GM19023 (cell line): Measurements from ENCODE around the gene FYTTD1.

Source experiments
- ATAC-seq: cut with Tn5 transposase; IDR thresholded peaks from one replicate; pipeline ENCODE4 v1.9.1; 2021; ENCODE audit warnings: mild to moderate bottlenecking, moderate library complexity; ENCODE audit not compliant: unreplicated experiment

FYTTD1 gene

DNA sequence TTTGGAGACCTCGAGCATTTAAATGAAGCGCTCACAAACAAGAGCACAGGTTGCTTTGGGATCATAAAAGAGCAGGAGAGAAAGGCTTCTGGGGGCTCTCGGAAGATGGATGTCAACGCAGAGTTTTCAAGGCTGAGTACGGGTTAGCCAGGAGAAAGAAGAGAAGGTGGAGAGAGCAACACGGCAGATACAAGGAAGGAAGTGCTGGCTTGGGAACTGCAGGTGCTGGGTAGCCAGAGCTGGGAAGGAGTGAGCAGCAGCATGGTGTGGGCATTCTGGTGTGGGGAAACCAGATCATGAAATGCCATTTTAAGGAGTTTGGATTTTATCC is 12.4 kb upstream of the FYTTD1 start:
- ATAC-seq, result no peak

DNA sequence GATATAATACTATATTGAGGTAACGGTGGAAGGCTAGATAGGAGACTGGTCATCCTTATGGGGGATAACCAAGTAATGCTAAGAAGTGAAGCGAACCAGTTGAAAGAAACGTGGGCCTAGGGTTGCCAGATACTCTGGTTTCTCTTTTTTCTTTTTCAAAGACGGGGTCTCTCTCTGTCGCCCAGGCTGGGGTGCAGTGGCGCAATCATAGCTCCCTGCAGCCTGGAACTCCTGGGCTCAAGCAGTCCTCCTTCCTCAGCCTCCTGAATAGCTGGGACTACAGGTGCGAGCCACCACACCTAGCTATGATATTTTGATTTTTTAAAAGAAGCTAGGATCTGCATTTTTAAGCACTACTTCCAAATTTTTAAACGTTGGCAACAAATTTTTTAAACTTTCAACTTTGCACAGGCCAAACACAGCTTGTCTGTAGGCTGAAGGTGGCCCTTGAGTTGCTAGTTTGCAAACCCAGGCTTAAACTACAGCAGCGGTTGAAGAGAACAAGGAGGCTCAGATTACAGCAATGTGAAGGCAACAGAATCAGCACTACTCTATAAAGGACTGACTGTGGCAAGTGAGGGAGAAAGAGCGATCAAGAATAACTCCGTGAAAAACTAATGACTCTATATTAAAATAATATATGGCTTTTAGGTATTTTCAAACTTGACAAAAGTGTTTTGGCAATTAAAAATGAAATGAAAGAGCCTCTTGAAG is 11.8 kb upstream of the FYTTD1 start:
- no peak for ATAC-seq

DNA sequence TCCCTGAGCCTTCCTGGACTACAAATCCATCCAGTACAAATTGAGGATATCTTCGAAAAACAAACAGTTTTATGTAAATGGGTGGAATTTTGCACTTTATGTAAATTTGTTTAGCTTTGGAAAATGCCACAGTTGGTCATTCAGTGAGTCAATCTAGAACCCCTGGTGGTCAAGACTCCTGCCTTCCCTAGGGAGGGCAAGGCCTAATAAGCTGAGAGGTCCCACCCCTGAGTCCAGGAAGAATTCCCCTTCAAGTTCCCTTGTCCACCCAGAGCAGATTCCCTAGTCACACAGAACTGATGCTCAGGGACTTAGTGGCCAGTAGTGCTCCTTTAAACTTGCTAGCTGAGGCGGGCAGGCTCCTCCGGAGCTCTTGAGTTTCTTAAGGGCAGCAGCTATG is 6.9 kb upstream of the FYTTD1 start:
- no peak for ATAC-seq

DNA sequence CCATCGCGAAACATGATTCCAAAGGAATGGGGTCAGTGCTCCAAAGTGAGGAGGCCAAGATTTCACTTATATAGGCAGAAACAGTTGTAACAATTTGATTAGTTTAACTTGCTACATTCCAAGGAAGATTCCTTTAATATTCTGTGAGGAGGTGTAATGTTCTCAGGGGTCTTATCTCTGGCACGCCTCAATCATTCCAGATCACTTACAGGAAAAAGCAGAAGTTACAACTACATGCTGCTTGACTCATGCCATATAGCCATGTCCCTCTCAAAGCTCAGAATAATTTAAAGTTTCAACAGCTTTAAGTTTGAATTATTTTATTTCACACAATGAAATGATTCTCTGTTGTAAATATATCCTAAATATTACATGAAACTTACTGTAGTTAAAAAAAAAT is 3.5 kb upstream of the FYTTD1 start:
- no peak for ATAC-seq

GRCh38 chr3:197746801-197747237 is 2.9 kb upstream of the FYTTD1 start:
- ATAC-seq, result no peak

GRCh38 chr3:197748597-197749314 is 927 bp upstream of the FYTTD1 start:
- ATAC-seq, result no peak

DNA sequence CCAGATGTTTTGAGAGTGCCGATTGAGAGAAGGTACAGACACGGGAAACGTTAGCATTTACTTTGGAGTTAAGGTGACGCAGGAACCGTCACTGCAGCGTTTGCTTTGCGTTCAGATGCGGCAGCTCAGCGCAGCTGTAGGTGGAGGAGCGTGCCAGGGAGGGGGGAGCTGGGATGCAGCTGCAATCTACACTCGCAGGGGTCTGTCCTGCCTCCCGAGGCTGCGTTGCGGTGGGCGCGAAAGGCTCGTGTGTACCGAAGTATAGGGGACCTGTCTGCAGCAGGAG is 425 bp upstream of the FYTTD1 start:
- ATAC-seq, result peak; percentile 44

- ATAC-seq, result peak; percentile 39
Measured at GRCh38 chr3:197750396-197750831, 731 bp downstream of the FYTTD1 start.

DNA sequence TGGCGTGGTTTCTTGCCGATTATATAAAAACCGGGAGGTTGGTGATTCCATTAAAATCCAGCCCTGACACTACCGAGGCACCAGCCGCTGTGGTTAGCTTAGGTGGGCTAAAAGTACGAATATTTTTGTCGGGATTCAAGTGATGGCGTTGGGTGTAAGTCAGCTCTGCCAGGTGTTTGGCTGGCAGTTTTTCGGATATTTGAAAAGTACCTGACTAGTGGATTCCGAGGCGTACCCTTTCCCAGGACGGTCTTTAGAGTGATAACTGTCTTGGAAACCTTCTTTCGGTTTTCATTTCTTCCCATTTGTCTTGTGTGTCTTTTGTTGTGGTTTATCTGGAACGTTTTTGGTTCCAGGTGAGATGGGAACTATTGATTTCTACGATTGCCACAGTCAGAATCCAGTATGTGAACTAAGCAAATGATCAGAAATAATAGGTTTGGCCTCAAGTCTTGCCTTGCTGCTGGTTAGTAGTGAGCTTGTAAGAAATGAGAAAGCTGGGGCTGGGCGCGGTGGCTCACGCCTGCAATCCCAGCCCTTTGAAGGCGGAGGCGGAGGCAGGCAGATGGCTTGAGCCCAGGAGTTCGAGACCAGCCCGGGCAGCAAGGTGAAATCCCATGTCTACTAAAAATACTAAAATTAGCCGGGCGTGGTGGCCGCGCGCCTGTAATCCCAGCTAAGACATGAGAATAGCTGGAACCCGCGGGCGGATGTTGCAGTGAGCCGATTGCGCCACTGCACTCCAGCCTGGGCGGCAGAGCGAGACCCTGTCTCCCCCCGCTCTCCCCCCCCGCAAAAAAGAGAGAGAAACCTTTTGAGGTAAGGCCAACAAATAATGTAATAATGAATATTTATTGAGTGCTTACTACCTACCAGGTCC is 1.4 kb downstream of the FYTTD1 start:
- ATAC-seq, result no peak

- ATAC-seq, result no peak
Measured at GRCh38 chr3:197752107-197752506, 2.4 kb downstream of the FYTTD1 start.

DNA sequence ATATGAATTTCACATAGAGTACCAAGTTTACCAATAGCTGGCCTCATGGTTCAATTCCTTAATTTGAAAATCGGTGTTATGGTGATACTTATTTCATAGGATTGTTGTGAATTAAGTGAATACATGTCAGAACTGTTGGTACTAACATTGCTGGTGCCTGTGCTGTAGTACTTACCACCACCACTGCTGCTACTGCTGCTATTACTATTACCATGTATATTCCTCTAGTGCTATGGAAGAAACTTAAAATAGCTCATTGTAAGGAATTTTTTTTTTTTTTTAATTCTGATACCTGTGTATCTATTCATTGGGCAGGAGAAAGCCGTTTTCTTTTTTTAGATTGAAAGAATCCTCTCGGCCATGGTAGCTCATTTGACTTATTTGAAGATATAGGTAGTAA is 3.6 kb downstream of the FYTTD1 start:
- ATAC-seq, result no peak

- no peak for ATAC-seq
Measured at GRCh38 chr3:197756704-197757103, 7.0 kb downstream of the FYTTD1 start.

- ATAC-seq, result no peak
Measured at GRCh38 chr3:197758512-197758911, 8.8 kb downstream of the FYTTD1 start.

- ATAC-seq, result no peak
Measured at GRCh38 chr3:197761784-197762183, 12.1 kb downstream of the FYTTD1 start.

DNA sequence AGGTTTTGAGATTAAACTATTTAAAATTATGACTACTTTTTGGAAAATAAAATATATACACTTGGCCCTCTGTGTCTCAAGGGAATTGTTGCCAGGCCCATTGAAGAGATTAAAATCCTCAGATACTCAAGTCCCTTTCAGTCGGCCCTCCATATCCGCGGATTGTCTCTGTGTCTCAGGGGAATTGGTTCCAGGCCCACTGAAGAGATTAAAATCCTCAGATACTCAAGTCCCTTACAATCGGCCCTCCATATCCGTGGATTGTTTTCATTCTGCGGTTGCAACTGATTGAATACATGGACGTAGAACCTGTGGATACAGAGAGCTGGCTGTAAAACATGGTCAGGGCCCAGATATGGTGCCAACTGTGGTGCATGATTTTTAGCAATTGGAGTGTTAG is 25.6 kb downstream of the FYTTD1 start:
- ATAC-seq, result no peak

DNA sequence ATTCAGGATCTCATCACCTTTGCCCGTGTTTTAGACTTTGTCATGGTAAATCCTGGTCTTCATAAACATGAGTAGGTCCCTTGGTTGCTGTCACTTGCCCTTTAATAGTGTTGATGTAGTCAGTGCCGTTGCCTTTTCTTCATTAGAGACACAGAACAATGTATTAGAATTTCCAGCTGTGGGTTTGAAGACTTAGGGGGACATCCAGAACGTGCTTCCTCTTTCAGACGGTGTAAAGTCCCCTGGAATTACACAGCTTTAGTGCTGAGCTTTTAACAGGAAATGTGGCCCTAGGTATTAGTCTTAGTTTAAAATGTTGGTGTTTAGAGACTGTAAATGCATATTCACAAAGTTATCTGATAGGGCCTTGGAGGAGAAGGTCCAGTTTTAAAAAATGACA is 32.5 kb downstream of the FYTTD1 start:
- ATAC-seq, result peak; percentile 48

DNA sequence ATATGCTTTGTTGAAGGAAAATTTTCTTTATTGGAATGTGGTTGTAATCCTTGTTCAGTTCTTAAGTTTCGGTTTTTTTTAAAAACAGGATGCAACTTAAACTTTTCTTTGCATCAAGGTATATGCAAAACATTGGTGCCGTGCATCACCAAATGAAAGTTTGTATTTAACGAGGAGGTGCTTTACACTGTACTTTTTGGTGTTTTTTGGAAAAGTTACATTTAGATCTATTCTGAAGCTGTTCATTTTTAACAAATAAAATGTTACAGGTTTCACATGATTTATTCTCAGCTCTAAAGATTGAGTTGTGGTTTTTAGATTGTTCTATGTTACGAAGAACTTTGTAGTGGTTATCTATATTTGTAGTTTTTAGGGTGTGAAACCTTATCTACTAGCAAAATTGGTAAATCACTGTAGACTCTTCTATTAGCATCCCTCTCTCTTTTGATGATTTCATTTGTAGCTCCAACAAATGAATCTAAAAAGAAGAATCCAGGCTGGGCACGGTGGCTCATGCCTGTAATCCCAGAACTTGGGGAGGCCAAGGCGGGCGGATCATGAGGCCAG is 34.4 kb downstream of the FYTTD1 start:
- no peak for ATAC-seq

DNA sequence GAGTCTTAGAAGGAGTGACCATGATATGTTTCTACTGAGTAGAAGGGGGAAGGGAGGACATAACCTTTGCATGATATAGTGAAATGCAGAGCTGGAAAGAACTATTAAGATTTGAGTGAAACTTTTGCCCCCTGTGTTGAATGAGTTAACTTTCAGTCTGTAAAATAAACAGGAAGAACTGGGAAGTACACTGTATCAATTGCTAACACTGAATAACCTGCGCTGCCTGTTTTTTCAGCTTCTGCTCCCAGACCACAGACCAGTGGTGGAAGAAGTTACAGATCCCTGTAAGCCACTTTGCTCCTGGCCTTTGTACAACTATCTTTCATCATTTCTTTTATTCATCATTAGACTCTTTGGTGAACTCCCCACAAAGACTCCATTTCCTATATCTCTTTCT is 37.7 kb downstream of the FYTTD1 start:
- ATAC-seq, result no peak

- ATAC-seq, result no peak
Measured at GRCh38 chr3:197789309-197789708, 39.6 kb downstream of the FYTTD1 start.

GRCh38 chr3:197790033-197790432 is 40.4 kb downstream of the FYTTD1 start:
- no peak for ATAC-seq

DNA sequence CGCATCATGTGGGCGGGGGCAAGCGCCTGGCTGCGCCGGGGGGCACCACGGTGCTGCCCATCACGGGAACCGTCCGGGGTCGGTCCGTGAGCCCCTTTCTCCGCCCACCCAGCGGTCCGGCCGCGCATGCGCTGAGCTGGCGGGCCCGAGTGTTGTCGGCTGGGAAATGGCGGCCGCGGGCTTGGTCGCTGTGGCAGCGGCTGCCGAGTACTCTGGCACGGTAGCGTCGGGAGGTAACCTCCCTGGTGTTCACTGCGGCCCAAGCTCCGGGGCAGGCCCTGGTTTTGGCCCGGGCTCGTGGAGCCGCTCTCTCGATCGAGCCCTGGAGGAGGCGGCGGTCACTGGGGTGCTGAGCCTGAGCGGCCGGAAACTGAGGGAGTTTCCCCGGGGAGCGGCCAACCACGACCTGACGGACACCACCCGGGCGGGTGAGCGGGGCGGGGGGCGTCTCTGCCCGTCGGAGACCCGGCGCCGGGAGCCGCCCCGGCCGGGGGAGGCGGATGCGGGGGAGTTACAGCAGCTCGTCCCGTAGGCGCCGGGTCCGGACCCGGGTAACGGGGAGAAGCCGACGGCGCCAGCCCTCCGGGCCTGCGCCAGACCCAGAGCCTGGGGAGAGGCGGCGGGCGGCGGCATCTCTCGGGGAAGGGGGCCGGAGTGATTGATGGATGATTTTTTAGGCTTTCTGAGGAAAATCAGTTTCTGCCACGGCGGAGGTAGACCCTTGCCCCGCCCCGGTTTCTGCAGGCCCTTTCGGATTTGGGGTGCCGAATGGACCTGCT is 41.6 kb downstream of the FYTTD1 start, which contains the start of gene LRCH3:
Gene LRCH3, plus strand, starts transcription at position 142 of the 779 bp plus-strand sequence. Its CDS starts 25 bp downstream, at position 167.
- ATAC-seq, result peak; percentile 82
